ENCODE data around the gene RBM42. TPM values are rescaled to one million over a fixed set of nuclear protein-coding genes. Genes with fewer than 3 reads are reported as not detected.

Gene RBM42
- total and polyA plus RNA-seq, 5 experiments from 2014 or later, result 54.1 to 59.7 (median 56.2) TPM

DNA sequence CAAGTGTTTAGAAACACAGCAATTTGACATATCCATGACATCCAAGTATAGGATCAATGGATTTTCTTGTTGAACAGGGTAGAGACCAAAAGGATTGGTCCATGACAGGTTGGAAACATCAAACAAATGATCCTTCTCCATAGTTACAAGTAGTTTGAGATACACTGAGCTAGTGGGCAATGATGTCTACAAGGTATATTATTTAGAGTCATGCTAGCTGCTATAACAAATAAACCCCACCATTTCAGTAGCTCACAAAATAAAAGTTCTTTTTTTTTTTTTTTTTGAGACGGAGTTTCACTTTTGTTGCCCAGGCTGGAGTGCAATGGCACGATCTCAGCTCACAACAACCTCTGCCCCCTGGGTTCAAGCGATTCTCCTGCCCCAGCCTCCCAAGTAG lies 21.2 kb upstream of the RBM42 start:
- POLR2A ChIA-PET, result interaction anchor here (0.7 kb wide), 1 partner anchor 1967 kb away, joined by 6 read pairs; no protein-coding TSS in a partner anchor
- H3K36me3 Mint-ChIP-seq, result peaks cover 0 to 6% (median 4%) of the 10 kb centered on the region in 3 donors
- peaks cover 5 to 34% (median 24%) of the 10 kb centered on the region in 4 donors for H3K4me1 Mint-ChIP-seq
- no peak for DNase-seq
- no peak for ATAC-seq
- H3K9me3 Mint-ChIP-seq, result peaks cover 0 to 13% (median 5%) of the 10 kb centered on the region in 9 donors
- H3K27ac Mint-ChIP-seq, result no peak overlapping the region
- H3K27me3 Mint-ChIP-seq, result no peaks in the 10 kb centered on the region
- H3K4me3 Mint-ChIP-seq, result no peak overlapping the region

DNA sequence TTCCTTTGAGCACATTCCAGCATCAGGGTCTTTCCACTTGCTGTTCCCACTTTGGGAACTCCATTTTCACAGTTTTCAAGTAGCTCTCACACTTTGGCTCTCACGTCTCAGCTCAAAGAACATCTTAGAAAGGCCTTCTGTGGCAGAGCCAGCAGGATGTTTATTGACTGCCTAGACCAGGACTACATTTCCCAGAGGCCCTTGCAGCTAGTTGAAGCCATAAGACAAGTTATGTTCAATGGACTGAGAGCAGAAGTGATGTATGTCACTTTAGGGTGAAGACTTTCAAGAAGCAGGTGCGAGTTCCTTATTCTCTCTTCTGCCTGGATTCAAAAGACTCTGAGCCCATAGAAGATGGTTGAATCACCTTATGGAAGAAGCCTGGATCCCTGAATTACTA lies 20.6 kb upstream of the RBM42 start:
- POLR2A ChIA-PET, result interaction anchor here (0.7 kb wide), 1 partner anchor 1967 kb away, joined by 6 read pairs; no protein-coding TSS in a partner anchor
- DNase-seq (no peak), ATAC-seq (no peak)
- Mint-ChIP-seq H3K27me3 (no peaks in the 10 kb centered on the region), H3K36me3 (peaks cover 0 to 6% (median 4%) of the 10 kb centered on the region in 3 donors), H3K27ac (peak overlapping the region in 1 of 10 donors; percentile 7), H3K9me3 (peaks cover 0 to 13% (median 5%) of the 10 kb centered on the region in 9 donors), H3K4me1 (peaks cover 5 to 34% (median 27%) of the 10 kb centered on the region in 4 donors), H3K4me3 (peak overlapping the region in 2 of 10 donors; percentile 12 to 37)

DNA sequence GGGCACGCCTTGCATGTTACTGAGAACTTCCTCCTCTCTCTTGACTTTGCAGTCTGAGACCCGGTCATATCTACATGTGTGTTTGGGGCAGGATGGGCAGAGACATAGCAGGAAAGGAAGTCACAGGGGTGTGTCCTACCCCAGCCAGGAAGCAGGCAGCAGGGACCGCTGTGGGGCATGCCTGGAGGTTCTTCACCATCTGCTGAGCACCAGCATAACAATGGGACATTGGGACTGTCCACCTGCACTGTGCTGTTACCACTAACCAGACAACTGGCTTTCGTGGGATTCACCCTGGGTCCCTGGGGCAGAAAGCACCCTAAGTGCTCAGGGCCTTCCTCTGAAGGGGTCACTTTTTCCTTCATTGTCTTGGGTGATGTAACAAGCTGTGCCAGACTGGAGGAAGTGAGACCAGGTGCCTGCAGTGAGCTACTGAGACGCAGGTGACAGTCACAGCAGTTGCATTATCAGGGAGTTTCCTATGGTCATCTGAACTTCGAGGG lies 18.9 kb upstream of the RBM42 start:
- POLR2A ChIA-PET, result interaction anchor here (4.9 kb wide), 1 partner anchor 34 kb away, joined by 24 read pairs; no protein-coding TSS in a partner anchor
- no peaks in the 10 kb centered on the region for H3K27me3 Mint-ChIP-seq
- H3K4me1 Mint-ChIP-seq, result peaks cover 7 to 39% (median 28%) of the 10 kb centered on the region in 4 donors
- H3K27ac Mint-ChIP-seq, result peak overlapping the region in 7 of 10 donors; percentile 75 to 90 (median 80)
- DNase-seq (peak in 1 of 10 donors; percentile 28), ATAC-seq (peak in 1 of 2 donors; percentile 40)
- H3K4me3 Mint-ChIP-seq, result peak overlapping the region in 7 of 10 donors; percentile 24 to 56 (median 43)
- peaks cover 0 to 6% (median 4%) of the 10 kb centered on the region in 3 donors for H3K36me3 Mint-ChIP-seq
- peaks cover 0 to 13% (median 5%) of the 10 kb centered on the region in 9 donors for H3K9me3 Mint-ChIP-seq

DNA sequence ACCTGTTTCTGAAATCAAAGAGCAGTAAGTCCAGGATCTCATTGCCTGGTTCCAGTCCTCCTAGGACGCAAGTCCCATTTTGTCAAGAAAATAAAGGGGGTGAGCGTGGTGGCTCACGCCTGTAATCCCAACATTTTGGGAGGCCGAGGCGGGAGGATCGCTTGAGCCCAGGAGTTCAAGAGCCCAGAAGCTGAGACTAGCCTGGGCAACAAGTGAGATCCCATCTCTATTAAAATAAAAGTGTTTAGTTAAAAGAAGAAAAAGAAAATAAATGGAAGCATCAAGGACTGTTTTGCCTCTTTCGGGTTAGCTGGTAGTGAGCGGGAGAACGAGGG lies 16.6 kb upstream of the RBM42 start:
- ATAC-seq (no peak), DNase-seq (no peak)
- Mint-ChIP-seq H3K4me1 (peaks cover 9 to 39% (median 28%) of the 10 kb centered on the region in 4 donors), H3K27me3 (no peaks in the 10 kb centered on the region), H3K27ac (peak overlapping the region; percentile 83 to 98 (median 93)), H3K4me3 (peak overlapping the region; percentile 82 to 92 (median 89)), H3K36me3 (peaks cover 6 to 14% (median 8%) of the 10 kb centered on the region in 3 donors), H3K9me3 (peaks cover 0 to 10% (median 4%) of the 10 kb centered on the region in 9 donors)
- POLR2A ChIA-PET, result interaction anchor here (1.0 to 4.9 kb wide), 5 partner anchors 10 to 122 kb away, joined by 3 to 24 read pairs (median 8); partner anchors contain the start of gene COX6B1

DNA sequence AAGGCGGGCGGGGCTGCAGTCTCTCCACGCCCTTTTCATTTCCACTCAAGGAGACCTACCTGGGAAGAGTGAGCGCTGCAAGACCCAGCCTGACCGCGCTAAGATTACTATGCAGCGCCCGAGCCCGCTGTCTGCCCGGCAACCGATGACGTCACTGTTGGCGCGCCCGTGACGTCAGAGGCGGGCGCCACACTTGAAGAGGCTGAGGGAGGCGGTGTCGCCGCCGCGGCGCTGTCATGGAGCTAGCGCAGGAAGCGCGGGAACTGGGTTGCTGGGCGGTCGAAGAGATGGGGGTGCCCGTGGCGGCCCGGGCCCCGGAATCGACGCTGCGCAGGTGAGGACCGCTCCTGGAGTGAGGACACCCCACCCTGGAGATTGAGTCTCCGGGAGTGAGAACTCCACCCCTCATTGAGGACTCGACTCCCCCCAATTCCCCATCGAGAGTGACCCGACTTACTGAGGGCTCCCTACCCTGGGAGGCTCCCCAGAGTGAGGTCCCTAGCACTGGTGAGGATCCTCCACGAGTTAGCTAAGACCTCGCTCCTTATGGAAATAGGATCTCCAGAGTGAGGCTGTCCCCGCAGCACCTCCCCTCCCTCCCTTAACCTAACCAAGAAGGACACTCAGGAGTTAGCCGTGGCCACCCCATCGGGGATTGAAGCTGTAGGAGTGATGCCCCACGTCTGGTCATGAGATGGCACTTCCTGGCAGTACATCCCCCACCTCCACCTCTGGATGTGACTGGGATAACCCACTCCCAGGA lies 16.1 kb upstream of the RBM42 start, which contains the start of gene HAUS5:
TSS of gene HAUS5 (plus strand) at position 177 of the 763 bp plus-strand sequence. CDS start at position 237, 60 bp downstream.
- Mint-ChIP-seq H3K4me3 (peak within 1 kb of the TSS; percentile 82 to 92 (median 89)), H3K4me1 (peaks cover 9 to 39% (median 28%) of the 10 kb centered on the region in 4 donors), H3K27me3 (no peaks in the 10 kb centered on the region), H3K9me3 (peaks cover 0 to 7% (median 4%) of the 10 kb centered on the region in 9 donors), H3K36me3 (peaks cover 4 to 14% (median 6%) of the 10 kb centered on the region in 3 donors), H3K27ac (peak within 1 kb of the TSS; percentile 83 to 98 (median 93))
- DNase-seq (peak; percentile 92 to 97 (median 95)), ATAC-seq (peak; percentile 91 to 94)
- POLR2A ChIA-PET, result interaction anchor here (1.0 to 4.9 kb wide), 5 partner anchors 15 to 121 kb away, joined by 5 to 24 read pairs (median 10); partner anchors contain the start of gene COX6B1

DNA sequence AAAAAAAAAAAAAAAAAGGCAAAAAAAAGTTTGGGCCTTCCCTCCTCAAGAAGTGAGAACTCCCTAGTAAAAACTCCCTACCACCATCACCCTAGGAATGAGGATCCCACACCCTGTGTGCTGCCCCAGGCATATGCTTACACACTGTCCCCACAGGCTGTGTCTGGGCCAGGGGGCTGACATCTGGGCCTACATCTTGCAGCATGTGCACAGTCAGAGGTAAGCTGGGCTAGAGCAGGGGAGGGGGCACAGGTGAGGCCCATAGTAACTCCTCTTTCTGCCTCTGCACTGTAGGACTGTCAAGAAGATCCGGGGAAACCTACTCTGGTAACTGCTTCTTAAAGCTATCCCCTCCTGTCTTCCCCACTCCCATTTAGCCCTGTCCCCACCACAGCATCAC lies 15.3 kb upstream of the RBM42 start:
- no peak for ATAC-seq
- POLR2A ChIA-PET, result interaction anchor here (1.0 to 4.9 kb wide), 4 partner anchors 14 to 120 kb away, joined by 5 to 24 read pairs (median 12); partner anchors contain the start of gene COX6B1
- H3K4me3 Mint-ChIP-seq, result peak overlapping the region; percentile 65 to 92 (median 88)

DNA sequence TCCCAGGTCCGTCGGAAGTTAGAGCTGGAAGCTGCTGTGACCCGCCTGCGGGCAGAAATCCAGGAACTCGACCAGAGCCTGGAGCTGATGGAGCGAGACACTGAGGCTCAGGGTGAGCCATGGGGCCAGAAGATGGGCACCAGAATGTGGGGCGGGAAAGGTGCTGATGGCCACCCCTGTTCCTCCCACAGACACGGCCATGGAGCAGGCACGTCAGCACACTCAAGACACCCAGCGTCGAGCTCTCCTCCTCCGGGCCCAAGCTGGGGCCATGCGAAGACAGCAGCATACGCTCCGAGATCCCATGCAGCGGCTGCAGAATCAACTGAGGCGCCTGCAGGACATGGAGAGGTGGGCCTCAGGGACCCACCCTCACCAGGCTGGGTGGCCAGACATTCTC lies 13.8 kb upstream of the RBM42 start:
- ATAC-seq, result no peak
- peaks cover 0 to 16% (median 4%) of the 10 kb centered on the region in 3 donors for H3K36me3 Mint-ChIP-seq
- H3K4me3 Mint-ChIP-seq, result peak overlapping the region in 1 of 10 donors; percentile 26
- peak overlapping the region in 1 of 10 donors; percentile 60 for H3K27ac Mint-ChIP-seq
- no peak for DNase-seq
- H3K27me3 Mint-ChIP-seq, result no peaks in the 10 kb centered on the region
- POLR2A ChIA-PET, result no interaction called here
- H3K4me1 Mint-ChIP-seq, result peaks cover 3 to 27% (median 13%) of the 10 kb centered on the region in 4 donors
- H3K9me3 Mint-ChIP-seq, result no peaks in the 10 kb centered on the region

More for the DNA sequence above, 15.3 kb upstream of the RBM42 start:
- peak overlapping the region in 9 of 10 donors; percentile 53 to 96 (median 83) for H3K27ac Mint-ChIP-seq
- H3K36me3 Mint-ChIP-seq, result peaks cover under 1 to 14% (median 4%) of the 10 kb centered on the region in 3 donors
- peaks cover 0 to 3% (median 0%) of the 10 kb centered on the region in 9 donors for H3K9me3 Mint-ChIP-seq
- no peak for DNase-seq
- H3K4me1 Mint-ChIP-seq, result peaks cover 8 to 38% (median 24%) of the 10 kb centered on the region in 4 donors
- H3K27me3 Mint-ChIP-seq, result no peaks in the 10 kb centered on the region

DNA sequence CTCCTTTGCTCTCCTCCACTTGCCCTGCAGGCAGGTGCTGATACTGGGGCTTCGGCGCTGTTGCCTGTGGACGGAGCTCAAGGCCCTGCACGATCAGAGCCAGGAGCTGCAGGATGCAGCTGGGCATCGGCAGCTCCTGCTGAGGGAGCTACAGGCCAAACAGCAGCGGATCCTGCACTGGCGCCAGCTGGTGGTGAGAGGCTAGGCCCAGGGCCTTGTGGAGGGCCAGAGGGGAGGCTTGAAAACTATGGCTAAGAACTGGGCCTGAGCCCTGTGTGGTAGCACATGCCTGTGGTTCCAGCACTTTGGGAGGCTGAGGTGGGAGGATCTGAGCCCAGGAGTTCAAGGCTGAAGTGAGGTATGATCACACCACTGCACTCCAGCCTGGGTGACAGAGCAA lies 10.0 kb upstream of the RBM42 start:
- H3K27ac Mint-ChIP-seq, result peak overlapping the region in 1 of 10 donors; percentile 32
- H3K27me3 Mint-ChIP-seq, result no peaks in the 10 kb centered on the region
- no peaks in the 10 kb centered on the region for H3K9me3 Mint-ChIP-seq
- POLR2A ChIA-PET, result no interaction called here
- H3K4me3 Mint-ChIP-seq, result no peak overlapping the region
- DNase-seq (no peak), ATAC-seq (no peak)
- peaks cover 0 to 4% (median under 1%) of the 10 kb centered on the region in 4 donors for H3K4me1 Mint-ChIP-seq
- H3K36me3 Mint-ChIP-seq, result peaks cover 2 to 25% (median 4%) of the 10 kb centered on the region in 3 donors

DNA sequence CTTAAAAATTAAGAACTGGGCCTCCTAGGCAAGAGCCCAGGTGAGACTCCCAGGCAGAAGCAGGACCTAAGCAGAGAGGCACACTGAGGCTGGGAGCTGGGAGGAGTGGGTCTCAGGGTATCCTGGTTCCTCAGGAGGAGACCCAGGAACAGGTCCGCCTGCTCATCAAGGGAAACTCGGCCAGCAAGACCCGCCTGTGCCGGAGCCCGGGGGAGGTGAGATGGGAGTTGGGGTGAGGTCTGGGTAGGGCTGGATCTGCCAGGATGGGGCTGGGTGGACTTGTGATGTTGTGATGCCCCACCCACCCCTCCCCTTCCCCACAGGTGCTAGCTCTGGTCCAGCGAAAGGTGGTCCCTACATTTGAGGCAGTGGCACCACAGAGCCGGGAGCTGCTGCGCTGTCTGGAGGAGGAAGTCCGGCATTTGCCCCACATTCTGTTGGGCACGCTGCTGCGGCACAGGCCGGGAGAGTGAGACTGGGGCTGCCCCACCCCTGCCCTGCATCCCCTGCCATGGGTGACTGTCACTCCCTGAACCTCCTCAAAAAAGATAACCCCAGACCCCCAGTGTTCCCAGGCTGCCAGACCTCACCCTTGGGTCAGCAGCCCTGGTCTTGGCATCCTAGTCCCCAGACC lies 9.4 kb upstream of the RBM42 start:
- POLR2A ChIA-PET, result no interaction called here
- H3K27me3 Mint-ChIP-seq, result no peaks in the 10 kb centered on the region
- H3K36me3 Mint-ChIP-seq, result peaks cover 2 to 25% (median 4%) of the 10 kb centered on the region in 3 donors
- H3K27ac Mint-ChIP-seq, result no peak overlapping the region
- no peak for DNase-seq
- H3K9me3 Mint-ChIP-seq, result no peaks in the 10 kb centered on the region
- no peak for ATAC-seq
- H3K4me3 Mint-ChIP-seq, result no peak overlapping the region
- peaks cover 0 to 4% (median 0%) of the 10 kb centered on the region in 4 donors for H3K4me1 Mint-ChIP-seq

DNA sequence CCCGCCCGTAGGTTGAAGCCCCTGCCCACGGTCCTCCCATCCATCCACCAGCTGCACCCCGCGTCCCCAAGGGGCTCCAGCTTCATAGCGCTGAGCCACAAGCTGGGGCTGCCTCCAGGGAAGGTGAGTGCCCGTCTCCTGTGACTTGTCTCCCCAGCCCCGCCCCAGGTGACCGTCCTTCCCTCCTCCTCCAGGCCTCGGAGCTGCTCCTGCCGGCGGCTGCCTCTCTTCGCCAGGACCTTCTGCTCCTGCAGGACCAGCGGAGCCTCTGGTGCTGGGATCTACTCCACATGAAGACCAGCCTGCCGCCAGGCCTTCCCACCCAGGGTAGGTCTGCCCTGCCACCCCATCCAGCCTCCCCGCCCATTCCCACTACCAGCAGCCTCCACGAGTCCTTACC lies 8.8 kb upstream of the RBM42 start:
- H3K27ac Mint-ChIP-seq, result no peak overlapping the region
- no peaks in the 10 kb centered on the region for H3K27me3 Mint-ChIP-seq
- peaks cover 0 to 4% (median 0%) of the 10 kb centered on the region in 4 donors for H3K4me1 Mint-ChIP-seq
- H3K36me3 Mint-ChIP-seq, result peaks cover 2 to 25% (median 4%) of the 10 kb centered on the region in 3 donors
- POLR2A ChIA-PET, result no interaction called here
- no peak for DNase-seq
- H3K4me3 Mint-ChIP-seq, result no peak overlapping the region
- H3K9me3 Mint-ChIP-seq, result no peaks in the 10 kb centered on the region
- ATAC-seq, result no peak

DNA sequence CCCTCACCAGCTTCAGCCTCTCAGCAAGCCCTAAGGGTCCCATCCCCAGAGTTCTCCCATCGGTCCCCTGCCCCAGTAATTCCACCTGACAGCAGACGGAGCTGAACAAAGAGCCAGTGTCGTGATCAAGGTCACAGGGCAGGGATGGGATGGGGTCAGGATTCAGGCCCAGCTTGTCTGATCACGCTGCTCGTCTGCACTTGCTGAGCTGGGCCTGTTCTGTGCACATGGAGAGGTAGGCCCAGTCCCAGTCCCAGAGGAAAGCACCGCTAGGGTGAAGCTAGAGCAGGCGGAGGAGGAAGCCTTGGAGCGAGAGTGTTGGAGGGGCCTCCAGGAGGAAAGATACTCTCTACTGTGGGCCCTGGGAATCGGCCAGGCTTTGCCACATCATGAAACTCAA lies 7.1 kb upstream of the RBM42 start:
- no peak overlapping the region for H3K4me3 Mint-ChIP-seq
- no peaks in the 10 kb centered on the region for H3K9me3 Mint-ChIP-seq
- H3K27me3 Mint-ChIP-seq, result no peaks in the 10 kb centered on the region
- POLR2A ChIA-PET, result no interaction called here
- H3K36me3 Mint-ChIP-seq, result peaks cover 0 to 15% (median 2%) of the 10 kb centered on the region in 3 donors
- H3K4me1 Mint-ChIP-seq, result peaks cover 0 to 2% (median under 1%) of the 10 kb centered on the region in 4 donors
- ATAC-seq (no peak), DNase-seq (no peak)
- H3K27ac Mint-ChIP-seq, result peak overlapping the region in 1 of 10 donors; percentile 48

DNA sequence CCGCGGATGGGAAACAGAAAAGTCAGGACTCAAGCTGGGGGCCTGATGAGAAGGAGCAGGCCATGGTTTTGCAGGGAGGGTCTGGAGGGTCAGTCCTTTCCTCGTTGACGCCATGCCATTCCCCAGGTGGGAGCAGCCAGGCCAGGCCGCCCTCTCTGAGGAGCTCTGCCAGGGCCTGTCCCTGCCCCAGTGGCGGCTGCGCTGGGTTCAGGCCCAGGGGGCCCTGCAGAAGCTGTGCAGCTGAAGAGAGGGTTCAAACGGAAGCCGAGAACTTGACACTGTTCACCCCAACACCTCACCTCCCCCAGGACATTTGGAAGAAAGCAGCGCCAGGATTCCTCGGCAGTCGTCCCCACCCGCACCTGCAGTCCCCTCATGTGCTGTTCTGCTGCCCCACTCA lies 6.1 kb upstream of the RBM42 start:
- POLR2A ChIA-PET, result interaction anchor here (1.0 kb wide), 1 partner anchor 11 kb away, joined by 3 read pairs; no protein-coding TSS in a partner anchor
- Mint-ChIP-seq H3K27me3 (no peaks in the 10 kb centered on the region), H3K36me3 (peaks cover 0 to 11% (median 2%) of the 10 kb centered on the region in 3 donors), H3K4me1 (peaks cover 0 to 2% (median under 1%) of the 10 kb centered on the region in 4 donors), H3K9me3 (no peaks in the 10 kb centered on the region), H3K27ac (peak overlapping the region in 2 of 10 donors; percentile 51 to 71), H3K4me3 (no peak overlapping the region)
- DNase-seq (no peak), ATAC-seq (no peak)
